Neural cell (in vitro differentiated cells): Measurements from ENCODE around the gene BCAN. TPM values are rescaled to one million over a fixed set of nuclear protein-coding genes. Genes with fewer than 3 reads are reported as not detected.

Experiments
- H2AFZ ChIP-seq: fragments of 200-600, 300-800 bp; sonication (generic), shearing (Covaris generic); 2 replicates; pipeline ENCODE4 v1.6.0; 2014; ENCODE audit warnings: low read depth, mild to moderate bottlenecking, antibody characterized with exemption, low read length, moderate library complexity
- H3F3A ChIP-seq: fragments of 200-600 bp; shearing (Covaris generic); 2 replicates; pipeline ENCODE4 v1.6.1; 2016; ENCODE audit warnings: mild to moderate bottlenecking, moderate library complexity, mixed read lengths, antibody characterized with exemption, low read length; ENCODE audit not compliant: insufficient read depth, poor library complexity, severe bottlenecking
- H3K27ac ChIP-seq: fragments of 200-600, 300-800 bp; sonication (generic), shearing (Covaris generic); 2 replicates; pipeline ENCODE4 v1.5.1; 2014; ENCODE audit warnings: mild to moderate bottlenecking, low read length, moderate library complexity
- H3K27me3 ChIP-seq: fragments of 300-800, 200-600 bp; sonication (generic), shearing (Covaris generic); 2 replicates; pipeline ENCODE4 v1.6.0; 2014; ENCODE audit warnings: mild to moderate bottlenecking, low read depth, low read length, moderate library complexity; ENCODE audit not compliant: insufficient read depth
- H3K36me3 ChIP-seq: fragments of 300-800, 200-600 bp; sonication (generic), shearing (Covaris generic); 2 replicates; pipeline ENCODE4 v1.5.1; 2014; ENCODE audit warnings: mild to moderate bottlenecking, antibody characterized with exemption, low read length, moderate library complexity; ENCODE audit not compliant: insufficient read depth
- H3K4me2 ChIP-seq: fragments of 300-800, 200-600 bp; sonication (generic), shearing (Covaris generic); 2 replicates; pipeline ENCODE4 v1.6.0; 2014; ENCODE audit warnings: mild to moderate bottlenecking, low read length
- H3K4me3 ChIP-seq: fragments of 300-800, 200-600 bp; sonication (generic), shearing (Covaris generic); 2 replicates; pipeline ENCODE4 v1.5.1; 2014; ENCODE audit warnings: mild to moderate bottlenecking, low read length, moderate library complexity
- H3K79me2 ChIP-seq: fragments of 200-600 bp; shearing (Covaris generic); replicated peaks from 2 replicates; pipeline ENCODE4 v1.6.0; 2014; ENCODE audit warnings: mild to moderate bottlenecking, low read length, moderate library complexity; ENCODE audit not compliant: insufficient read depth
- H3K9ac ChIP-seq: fragments of 300-800, 200-600 bp; sonication (generic), shearing (Covaris generic); 2 replicates; pipeline ENCODE4 v1.6.1; 2016; ENCODE audit warnings: mild to moderate bottlenecking, low read length, mixed read lengths
- H3K9me2 ChIP-seq: fragments of 200-600 bp; shearing (Covaris generic); 2 replicates; pipeline ENCODE4 v1.6.1; 2016; ENCODE audit warnings: mild to moderate bottlenecking, low read length, mixed read lengths; ENCODE audit not compliant: insufficient read depth
- H3K9me3 ChIP-seq: fragments of 200-600, 300-800 bp; sonication (generic), shearing (Covaris generic); 2 replicates; pipeline ENCODE4 v1.6.1; 2016; ENCODE audit warnings: mild to moderate bottlenecking, mixed run types, low read length, moderate library complexity, mixed read lengths
- H4K20me1 ChIP-seq: fragments of 200-600 bp; shearing (Covaris generic); 2 replicates; pipeline ENCODE4 v1.6.1; 2016; ENCODE audit warnings: mild to moderate bottlenecking, mixed run types; ENCODE audit not compliant: insufficient read depth
- EP300 ChIP-seq: fragments of 450-650 bp; conservative IDR thresholded peaks from 2 replicates; pipeline ENCODE4 v1.6.1; 2014; ENCODE audit warnings: antibody characterized with exemption, mild to moderate bottlenecking, moderate library complexity; ENCODE audit not compliant: poor library complexity, severe bottlenecking
- EZH2 ChIP-seq: fragments of 200-600, 300-800 bp; shearing (Covaris generic), sonication (generic); IDR thresholded peaks from 2 replicates; pipeline ENCODE4 v1.6.1; 2014; ENCODE audit warnings: antibody characterized with exemption, low read length, borderline replicate concordance, mild to moderate bottlenecking; ENCODE audit not compliant: insufficient read depth, poor library complexity, severe bottlenecking
- MXI1 ChIP-seq: fragments of 450-650 bp; conservative IDR thresholded peaks from 2 replicates; pipeline ENCODE4 v1.6.1; 2014; ENCODE audit warnings: antibody characterized with exemption, mild to moderate bottlenecking; ENCODE audit not compliant: poor library complexity, severe bottlenecking
- POLR2AphosphoS5 ChIP-seq: IDR thresholded peaks from 2 replicates; pipeline ENCODE4 v1.6.1; 2012
- SMC3 ChIP-seq: fragments of 450-650 bp; conservative IDR thresholded peaks from 2 replicates; pipeline ENCODE4 v1.6.1; 2014; ENCODE audit warnings: antibody characterized with exemption, mild to moderate bottlenecking, moderate library complexity; ENCODE audit not compliant: poor library complexity
- TAF1 ChIP-seq: IDR thresholded peaks from 2 replicates; pipeline ENCODE4 v1.6.1; 2012; ENCODE audit warnings: low read depth
- polyA minus RNA-seq: library from RNA; depleted of rRNA, polyadenylated mRNA; stranded (reverse); fragments of >200 nt; gene quantifications from 2 replicates; pipeline ENCODE4 v1.2.3, GENCODE V29; 2014
- polyA plus RNA-seq: library from polyadenylated mRNA; depleted of rRNA; stranded (reverse); fragments of >200 nt; gene quantifications from 2 replicates; pipeline ENCODE4 v1.2.3, GENCODE V29; 2014
- TF ChIP-seq, protein P1 (sequence below): fragments of 450-650 bp; IDR thresholded peaks from 2 replicates; pipeline ENCODE4 v1.5.1; 2014; ENCODE audit warnings: antibody characterized with exemption, mild to moderate bottlenecking, moderate library complexity; ENCODE audit not compliant: poor library complexity, severe bottlenecking
- TF ChIP-seq, protein P2 (sequence below): IDR thresholded peaks from 2 replicates; pipeline ENCODE4 v1.6.1; 2012; ENCODE audit warnings: borderline replicate concordance

Gene BCAN, protein sequence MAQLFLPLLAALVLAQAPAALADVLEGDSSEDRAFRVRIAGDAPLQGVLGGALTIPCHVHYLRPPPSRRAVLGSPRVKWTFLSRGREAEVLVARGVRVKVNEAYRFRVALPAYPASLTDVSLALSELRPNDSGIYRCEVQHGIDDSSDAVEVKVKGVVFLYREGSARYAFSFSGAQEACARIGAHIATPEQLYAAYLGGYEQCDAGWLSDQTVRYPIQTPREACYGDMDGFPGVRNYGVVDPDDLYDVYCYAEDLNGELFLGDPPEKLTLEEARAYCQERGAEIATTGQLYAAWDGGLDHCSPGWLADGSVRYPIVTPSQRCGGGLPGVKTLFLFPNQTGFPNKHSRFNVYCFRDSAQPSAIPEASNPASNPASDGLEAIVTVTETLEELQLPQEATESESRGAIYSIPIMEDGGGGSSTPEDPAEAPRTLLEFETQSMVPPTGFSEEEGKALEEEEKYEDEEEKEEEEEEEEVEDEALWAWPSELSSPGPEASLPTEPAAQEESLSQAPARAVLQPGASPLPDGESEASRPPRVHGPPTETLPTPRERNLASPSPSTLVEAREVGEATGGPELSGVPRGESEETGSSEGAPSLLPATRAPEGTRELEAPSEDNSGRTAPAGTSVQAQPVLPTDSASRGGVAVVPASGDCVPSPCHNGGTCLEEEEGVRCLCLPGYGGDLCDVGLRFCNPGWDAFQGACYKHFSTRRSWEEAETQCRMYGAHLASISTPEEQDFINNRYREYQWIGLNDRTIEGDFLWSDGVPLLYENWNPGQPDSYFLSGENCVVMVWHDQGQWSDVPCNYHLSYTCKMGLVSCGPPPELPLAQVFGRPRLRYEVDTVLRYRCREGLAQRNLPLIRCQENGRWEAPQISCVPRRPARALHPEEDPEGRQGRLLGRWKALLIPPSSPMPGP
- polyA plus RNA-seq: 0.58 TPM in 1 of 2 replicates, not detected in the other
- polyA minus RNA-seq: not detected in 2 replicates

DNA sequence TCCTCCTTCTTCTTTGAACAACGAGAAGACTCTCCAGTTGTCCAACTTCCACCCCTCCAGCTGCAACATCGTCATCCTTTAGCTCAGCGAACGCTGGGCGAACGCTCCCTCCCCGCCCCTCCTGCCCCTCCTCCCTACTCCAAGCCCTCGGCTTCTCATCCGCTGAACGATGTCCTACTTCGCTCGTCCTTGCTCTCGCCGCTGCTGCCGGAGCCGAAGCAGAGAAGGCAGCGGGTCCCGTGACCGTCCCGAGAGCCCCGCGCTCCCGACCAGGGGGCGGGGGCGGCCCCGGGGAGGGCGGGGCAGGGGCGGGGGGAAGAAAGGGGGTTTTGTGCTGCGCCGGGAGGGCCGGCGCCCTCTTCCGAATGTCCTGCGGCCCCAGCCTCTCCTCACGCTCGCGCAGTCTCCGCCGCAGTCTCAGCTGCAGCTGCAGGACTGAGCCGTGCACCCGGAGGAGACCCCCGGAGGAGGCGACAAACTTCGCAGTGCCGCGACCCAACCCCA, at the start of gene BCAN:
Gene BCAN (plus strand): TSS at position 357 of the 504 bp plus-strand sequence. CDS start 3,938 bp downstream, outside the sequence.
- Histone ChIP-seq H3K9ac (peak within 1 kb of the TSS; percentile 54), H3K4me2 (peak within 1 kb of the TSS; percentile 35), H3K9me3 (no peaks in the 10 kb centered on the region), H2AFZ (no peak within 1 kb of the TSS), H3K27ac (no peak within 1 kb of the TSS), H3K36me3 (no peaks in the 10 kb centered on the region), H3F3A (no peaks in the 10 kb centered on the region), H4K20me1 (no peaks in the 10 kb centered on the region), H3K9me2 (no peaks in the 10 kb centered on the region), H3K4me3 (peak within 1 kb of the TSS; percentile 71), H3K79me2 (no peaks in the 10 kb centered on the region), H3K27me3 (peaks cover 35% of the 10 kb centered on the region)
- no peak for TF ChIP-seq POLR2AphosphoS5
- TF ChIP-seq, protein P1, sequence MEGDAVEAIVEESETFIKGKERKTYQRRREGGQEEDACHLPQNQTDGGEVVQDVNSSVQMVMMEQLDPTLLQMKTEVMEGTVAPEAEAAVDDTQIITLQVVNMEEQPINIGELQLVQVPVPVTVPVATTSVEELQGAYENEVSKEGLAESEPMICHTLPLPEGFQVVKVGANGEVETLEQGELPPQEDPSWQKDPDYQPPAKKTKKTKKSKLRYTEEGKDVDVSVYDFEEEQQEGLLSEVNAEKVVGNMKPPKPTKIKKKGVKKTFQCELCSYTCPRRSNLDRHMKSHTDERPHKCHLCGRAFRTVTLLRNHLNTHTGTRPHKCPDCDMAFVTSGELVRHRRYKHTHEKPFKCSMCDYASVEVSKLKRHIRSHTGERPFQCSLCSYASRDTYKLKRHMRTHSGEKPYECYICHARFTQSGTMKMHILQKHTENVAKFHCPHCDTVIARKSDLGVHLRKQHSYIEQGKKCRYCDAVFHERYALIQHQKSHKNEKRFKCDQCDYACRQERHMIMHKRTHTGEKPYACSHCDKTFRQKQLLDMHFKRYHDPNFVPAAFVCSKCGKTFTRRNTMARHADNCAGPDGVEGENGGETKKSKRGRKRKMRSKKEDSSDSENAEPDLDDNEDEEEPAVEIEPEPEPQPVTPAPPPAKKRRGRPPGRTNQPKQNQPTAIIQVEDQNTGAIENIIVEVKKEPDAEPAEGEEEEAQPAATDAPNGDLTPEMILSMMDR: peak; percentile 13

DNA sequence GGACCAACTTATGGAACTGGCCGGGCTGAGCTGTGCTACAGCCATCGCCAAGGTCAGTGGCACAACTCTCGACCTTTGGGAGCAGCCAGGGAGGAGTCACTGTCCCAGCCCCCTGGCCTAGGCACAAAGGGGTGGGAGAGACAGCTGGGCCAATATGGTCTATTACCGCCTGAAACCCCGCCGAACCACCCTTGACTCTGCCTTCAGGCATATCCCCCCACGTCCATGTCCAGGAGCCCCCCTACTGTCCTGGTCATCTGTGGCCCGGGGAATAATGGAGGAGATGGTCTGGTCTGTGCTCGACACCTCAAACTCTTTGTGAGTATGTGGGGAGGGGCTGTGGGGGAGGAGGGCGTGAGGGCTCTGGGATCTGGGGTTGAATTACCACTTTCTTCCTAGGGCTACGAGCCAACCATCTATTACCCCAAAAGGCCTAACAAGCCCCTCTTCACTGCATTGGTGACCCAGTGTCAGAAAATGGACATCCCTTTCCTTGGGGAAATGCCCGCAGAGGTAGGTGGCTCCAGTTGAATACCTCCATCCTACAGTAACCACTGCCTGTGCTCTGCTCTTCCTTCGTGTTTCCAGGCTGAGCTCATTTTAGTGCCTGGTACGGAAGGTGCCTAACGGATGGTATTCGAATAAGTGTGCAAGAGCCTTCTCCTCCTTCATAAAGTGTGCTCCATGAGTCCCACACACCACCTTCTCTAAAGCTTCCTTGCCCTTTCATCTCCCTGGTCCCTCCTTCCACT, 49.6 kb upstream of the BCAN start:
- H2AFZ ChIP-seq: peak overlapping the region; percentile 80
- no peaks in the 10 kb centered on the region for H3K27me3 ChIP-seq
- no peak for TF ChIP-seq POLR2AphosphoS5
- no peak for TF ChIP-seq EZH2
- no peak for TF ChIP-seq TAF1
- TF ChIP-seq SMC3: no peak
- TF ChIP-seq, protein P1: no peak
- TF ChIP-seq, protein P2, sequence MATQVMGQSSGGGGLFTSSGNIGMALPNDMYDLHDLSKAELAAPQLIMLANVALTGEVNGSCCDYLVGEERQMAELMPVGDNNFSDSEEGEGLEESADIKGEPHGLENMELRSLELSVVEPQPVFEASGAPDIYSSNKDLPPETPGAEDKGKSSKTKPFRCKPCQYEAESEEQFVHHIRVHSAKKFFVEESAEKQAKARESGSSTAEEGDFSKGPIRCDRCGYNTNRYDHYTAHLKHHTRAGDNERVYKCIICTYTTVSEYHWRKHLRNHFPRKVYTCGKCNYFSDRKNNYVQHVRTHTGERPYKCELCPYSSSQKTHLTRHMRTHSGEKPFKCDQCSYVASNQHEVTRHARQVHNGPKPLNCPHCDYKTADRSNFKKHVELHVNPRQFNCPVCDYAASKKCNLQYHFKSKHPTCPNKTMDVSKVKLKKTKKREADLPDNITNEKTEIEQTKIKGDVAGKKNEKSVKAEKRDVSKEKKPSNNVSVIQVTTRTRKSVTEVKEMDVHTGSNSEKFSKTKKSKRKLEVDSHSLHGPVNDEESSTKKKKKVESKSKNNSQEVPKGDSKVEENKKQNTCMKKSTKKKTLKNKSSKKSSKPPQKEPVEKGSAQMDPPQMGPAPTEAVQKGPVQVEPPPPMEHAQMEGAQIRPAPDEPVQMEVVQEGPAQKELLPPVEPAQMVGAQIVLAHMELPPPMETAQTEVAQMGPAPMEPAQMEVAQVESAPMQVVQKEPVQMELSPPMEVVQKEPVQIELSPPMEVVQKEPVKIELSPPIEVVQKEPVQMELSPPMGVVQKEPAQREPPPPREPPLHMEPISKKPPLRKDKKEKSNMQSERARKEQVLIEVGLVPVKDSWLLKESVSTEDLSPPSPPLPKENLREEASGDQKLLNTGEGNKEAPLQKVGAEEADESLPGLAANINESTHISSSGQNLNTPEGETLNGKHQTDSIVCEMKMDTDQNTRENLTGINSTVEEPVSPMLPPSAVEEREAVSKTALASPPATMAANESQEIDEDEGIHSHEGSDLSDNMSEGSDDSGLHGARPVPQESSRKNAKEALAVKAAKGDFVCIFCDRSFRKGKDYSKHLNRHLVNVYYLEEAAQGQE: no peak
- no peak for TF ChIP-seq EP300
- TF ChIP-seq MXI1: no peak

More for the DNA sequence above, 49.6 kb upstream of the BCAN start:
- Histone ChIP-seq H3K27ac (peak overlapping the region; percentile 47), H4K20me1 (no peaks in the 10 kb centered on the region), H3K9me3 (no peaks in the 10 kb centered on the region), H3K4me2 (peak overlapping the region; percentile 43), H3K9ac (peak overlapping the region; percentile 80), H3K36me3 (no peaks in the 10 kb centered on the region), H3K9me2 (no peaks in the 10 kb centered on the region), H3F3A (no peaks in the 10 kb centered on the region), H3K4me3 (peak overlapping the region; percentile 86), H3K79me2 (no peaks in the 10 kb centered on the region)
